Tibial nerve (tissue), 4 donors: Measurements from ENCODE around the gene JAZF1.

ENCODE experiments used
- CTCF ChIP-seq, 5 experiments: fragments of 200-600 bp in 3 of 5; fragments of 450-650 bp in 2 of 5; sonication (generic) in 3 of 5; IDR thresholded peaks; one replicate each; pipeline ENCODE4 v1.5.1; 2016 to 2019; ENCODE audit warnings: antibody characterized with exemption in 5 of 5, mild to moderate bottlenecking in 3 of 5, moderate library complexity in 2 of 5
- EP300 ChIP-seq, 2 donors: sonication (generic); formaldehyde crosslinking; IDR thresholded peaks; one replicate each; pipeline ENCODE4 v1.6.1; 2017; ENCODE audit warnings: antibody characterized with exemption in 2 of 2, mild to moderate bottlenecking in 1 of 2
- POLR2A ChIP-seq, 2 donors: fragments of 450-650 bp; IDR thresholded peaks; one replicate each; pipeline ENCODE4 v1.6.1; 2017; ENCODE audit warnings: antibody characterized with exemption in 2 of 2, mild to moderate bottlenecking in 2 of 2, moderate library complexity in 2 of 2

- no peak for TF ChIP-seq CTCF (IDR thresholded peaks at IDR 0.05)
- TF ChIP-seq POLR2A (IDR thresholded peaks at IDR 0.05): no peak
- TF ChIP-seq EP300 (IDR thresholded peaks at IDR 0.05): no peak
These were observed 23.1 kb upstream of the JAZF1 start for GRCh38 chr7:28203508-28204240.
